OCI-LY7 (cell line): Measurements from ENCODE around the gene HECA. TPM values are rescaled to one million over a fixed set of nuclear protein-coding genes. Genes with fewer than 3 reads are reported as not detected.
"Not testable (repeated sequence)": the region's sequence is repeated elsewhere in the genome, so short reads cannot be mapped to it uniquely, and the experiment has no call there.

Experiments
- BruUV-seq: library from RNA; stranded (reverse); fragments of 400-500 nt; replicated peaks from 2 replicates; lab custom pipeline; 2021; lab: Mats Ljungman, UMichigan
- CTCF ChIA-PET: fragments of 300-600 bp; sonication (Branson Sonifier 250); formaldehyde crosslinking; loops from one replicate; lab custom pipeline; 2022; ENCODE audit warnings: antibody characterized with exemption; ENCODE audit not compliant: unreplicated experiment; lab: Charles Lee
- POLR2A ChIA-PET: fragments of 300-600 bp; sonication (Branson Sonifier 250); formaldehyde crosslinking; loops from one replicate; lab custom pipeline; 2022; ENCODE audit warnings: antibody characterized with exemption; lab: Charles Lee
- DNase-seq: peaks from one replicate; pipeline ENCODE4 v3.0.0-alpha.2; 2015; ENCODE audit warnings: low spot score
- H2AFZ ChIP-seq: fragments of 200-600 bp; sonication (generic), shearing (Covaris generic); 2 replicates; pipeline ENCODE4 v1.6.1; 2014; ENCODE audit warnings: mild to moderate bottlenecking, antibody characterized with exemption, low read length, moderate library complexity
- H3K27ac ChIP-seq: fragments of 200-600 bp; sonication (generic); 2 replicates; pipeline ENCODE4 v1.5.1; 2014; ENCODE audit warnings: mixed run types, low read depth, mild to moderate bottlenecking, moderate library complexity, low read length, inconsistent platforms; ENCODE audit not compliant: poor library complexity, severe bottlenecking
- H3K36me3 ChIP-seq: fragments of 200-600 bp; sonication (generic); 2 replicates; pipeline ENCODE4 v1.6.1; 2014; ENCODE audit warnings: mild to moderate bottlenecking, antibody characterized with exemption, low read length, moderate library complexity, mixed read lengths; ENCODE audit not compliant: insufficient read depth
- H3K4me1 ChIP-seq: fragments of 200-600 bp; sonication (generic); 2 replicates; pipeline ENCODE4 v1.5.1; 2014; ENCODE audit warnings: mild to moderate bottlenecking, low read length; ENCODE audit not compliant: insufficient read depth, poor library complexity, severe bottlenecking
- H3K4me2 ChIP-seq: fragments of 200-600 bp; sonication (generic); 2 replicates; pipeline ENCODE4 v1.6.1; 2014; ENCODE audit warnings: mild to moderate bottlenecking, low read length
- H3K4me3 ChIP-seq: fragments of 200-600 bp; sonication (generic); 2 replicates; pipeline ENCODE4 v1.5.1; 2014; ENCODE audit warnings: mild to moderate bottlenecking, low read depth, low read length; ENCODE audit not compliant: poor library complexity, severe bottlenecking
- H3K79me2 ChIP-seq: fragments of 200-600 bp; sonication (generic); 2 replicates; pipeline ENCODE4 v1.6.1; 2016; ENCODE audit warnings: low read depth, mild to moderate bottlenecking, low read length, moderate library complexity, mixed read lengths; ENCODE audit not compliant: insufficient read depth
- H3K9me2 ChIP-seq: fragments of 200-600 bp; sonication (generic); 2 replicates; pipeline ENCODE4 v1.6.1; 2016; ENCODE audit warnings: mild to moderate bottlenecking, low read length, mixed read lengths; ENCODE audit not compliant: insufficient read depth
- H3K9me3 ChIP-seq: fragments of 200-600 bp; sonication (generic); 2 replicates; pipeline ENCODE4 v1.6.1; 2014; ENCODE audit warnings: mild to moderate bottlenecking, mixed run types, low read length, mixed read lengths
- H4K20me1 ChIP-seq: fragments of 200-600 bp; sonication (generic); 2 replicates; pipeline ENCODE4 v1.6.1; 2014; ENCODE audit warnings: mild to moderate bottlenecking, antibody characterized with exemption, low read length, moderate library complexity, mixed read lengths; ENCODE audit not compliant: insufficient read depth
- CTCF ChIP-seq: fragments of 200-600 bp; sonication (generic); conservative IDR thresholded peaks from 2 replicates; pipeline ENCODE4 v1.5.1; 2014; ENCODE audit warnings: mild to moderate bottlenecking, antibody characterized with exemption, low read length, moderate library complexity, mixed read lengths
- EZH2phosphoT487 ChIP-seq: fragments of 200-600 bp; sonication (generic); IDR thresholded peaks from 2 replicates; pipeline ENCODE4 v1.6.1; 2018; ENCODE audit warnings: low read depth, borderline replicate concordance, mild to moderate bottlenecking, mixed run types, antibody characterized with exemption, low read length, moderate library complexity, mixed read lengths
- intact Hi-C: fragments of 100-400 bp; cut with micrococcal nuclease; formaldehyde crosslinking; loops from one replicate; pipeline ENCODE4 v1.10.0; 2022; ENCODE audit not compliant: unreplicated experiment
- total RNA-seq, 2 experiments: library from RNA; depleted of rRNA in 1 of 2; stranded (reverse); fragments of >200 nt in 1 of 2; shearing (Covaris generic) in 1 of 2; gene quantifications; 2 replicates each; pipeline ENCODE4 v1.2.3, GENCODE V29; 2014 to 2022

The HECA gene
- total RNA-seq, 2 experiments from 2014 or later, result 21.9 to 23.3 TPM

- intact Hi-C loops, result loop anchor here (5.0 to 10.0 kb wide), 2 partner anchors 149 to 1579 kb away; partner anchors contain the start of gene REPS1
- Histone ChIP-seq H3K9me3 (no peaks in the 10 kb centered on the region), H2AFZ (peak overlapping the region; percentile 87), H3K36me3 (peaks cover 21% of the 10 kb centered on the region), H3K4me3 (peak overlapping the region; percentile 87), H3K4me1 (peaks cover 49% of the 10 kb centered on the region), H3K79me2 (peaks cover 49% of the 10 kb centered on the region; the same call in 1 of the 2 replicates), H3K27ac (peak overlapping the region; percentile 78), H4K20me1 (0 out of 2 replicates have a peak, but pooled peaks cover 4% of the 10 kb centered on the region), H3K9me2 (no peaks in the 10 kb centered on the region), H3K4me2 (peak overlapping the region; percentile 87)
- no TSS peak for BruUV-seq
- TF ChIP-seq CTCF, result no peak
- TF ChIP-seq EZH2phosphoT487, result no peak
- DNase-seq, result peak; percentile 64
- ChIA-PET POLR2A (interaction anchor here (1.1 kb wide), 1 partner anchor 9 kb away, joined by 3 read pairs; no protein-coding TSS in a partner anchor), CTCF (no interaction called here)
These were observed 982 bp downstream of the HECA start for GRCh38 chr6:139135578-139136545.

GRCh38 chr6:139137706-139138105 lies 2.8 kb downstream of the HECA start:
- no peak overlapping the region for H2AFZ ChIP-seq
- TF ChIP-seq EZH2phosphoT487 (no peak), CTCF (no peak)
- peak overlapping the region; percentile 87 for H3K4me2 ChIP-seq
- CTCF ChIA-PET, result interaction anchor here (1.0 kb wide), 2 partner anchors 9 to 15 kb away, joined by 3 read pairs; no protein-coding TSS in a partner anchor
- H3K9me3 ChIP-seq, result no peaks in the 10 kb centered on the region
- H3K4me3 ChIP-seq, result no peak overlapping the region
- POLR2A ChIA-PET, result interaction anchor here (0.5 to 2.2 kb wide), 20 partner anchors 9 to 237 kb away, joined by 3 to 10 read pairs (median 5); partner anchors contain the start of gene CITED2
- H3K27ac ChIP-seq, result no peak overlapping the region
- BruUV-seq, result TSS peak; percentile 54
- 0 out of 2 replicates have a peak, but pooled peaks cover 4% of the 10 kb centered on the region for H4K20me1 ChIP-seq
- no peaks in the 10 kb centered on the region for H3K9me2 ChIP-seq
- DNase-seq, result no peak
- peaks cover 25% of the 10 kb centered on the region for H3K36me3 ChIP-seq
- intact Hi-C loops, result loop anchor here (5.0 to 10.0 kb wide), 2 partner anchors 150 to 1577 kb away; partner anchors contain the start of gene REPS1
- peaks cover 56% of the 10 kb centered on the region; the same call in 1 of the 2 replicates for H3K79me2 ChIP-seq
- peaks cover 31% of the 10 kb centered on the region for H3K4me1 ChIP-seq

GRCh38 chr6:139140854-139141253 lies 6.0 kb downstream of the HECA start:
- H3K9me2 ChIP-seq, BruUV-seq, H2AFZ ChIP-seq, CTCF ChIA-PET, H3K9me3 ChIP-seq, H3K4me2 ChIP-seq, H3K27ac ChIP-seq, DNase-seq, H3K4me3 ChIP-seq, intact Hi-C loops: not testable (repeated sequence)
- POLR2A ChIA-PET, result interaction anchor here (0.6 to 1.4 kb wide), 7 partner anchors 9 to 459 kb away, joined by 3 to 5 read pairs (median 4); partner anchors contain the start of gene CITED2
- H3K79me2 ChIP-seq, result peaks cover 73% of the 10 kb centered on the region
- H4K20me1 ChIP-seq, result peaks cover 13% of the 10 kb centered on the region; the same call in 1 of the 2 replicates
- H3K36me3 ChIP-seq, result peaks cover 30% of the 10 kb centered on the region
- H3K4me1 ChIP-seq, result peaks cover 22% of the 10 kb centered on the region
